GM19043 (cell line): ENCODE results near the gene ITGB2.

ENCODE experiments used
- ATAC-seq: cut with Tn5 transposase; IDR thresholded peaks from one replicate; pipeline ENCODE4 v1.9.1; 2021; ENCODE audit warnings: low read depth; ENCODE audit not compliant: unreplicated experiment

ITGB2 gene

GRCh38 chr21:44850905-44851657 is 69.6 kb downstream of the ITGB2 start:
- no peak for ATAC-seq

- ATAC-seq, result no peak
Observed at GRCh38 chr21:44850208-44850800, 70.4 kb downstream of the ITGB2 start.

GRCh38 chr21:44849616-44850130 is 71.0 kb downstream of the ITGB2 start:
- no peak for ATAC-seq

DNA sequence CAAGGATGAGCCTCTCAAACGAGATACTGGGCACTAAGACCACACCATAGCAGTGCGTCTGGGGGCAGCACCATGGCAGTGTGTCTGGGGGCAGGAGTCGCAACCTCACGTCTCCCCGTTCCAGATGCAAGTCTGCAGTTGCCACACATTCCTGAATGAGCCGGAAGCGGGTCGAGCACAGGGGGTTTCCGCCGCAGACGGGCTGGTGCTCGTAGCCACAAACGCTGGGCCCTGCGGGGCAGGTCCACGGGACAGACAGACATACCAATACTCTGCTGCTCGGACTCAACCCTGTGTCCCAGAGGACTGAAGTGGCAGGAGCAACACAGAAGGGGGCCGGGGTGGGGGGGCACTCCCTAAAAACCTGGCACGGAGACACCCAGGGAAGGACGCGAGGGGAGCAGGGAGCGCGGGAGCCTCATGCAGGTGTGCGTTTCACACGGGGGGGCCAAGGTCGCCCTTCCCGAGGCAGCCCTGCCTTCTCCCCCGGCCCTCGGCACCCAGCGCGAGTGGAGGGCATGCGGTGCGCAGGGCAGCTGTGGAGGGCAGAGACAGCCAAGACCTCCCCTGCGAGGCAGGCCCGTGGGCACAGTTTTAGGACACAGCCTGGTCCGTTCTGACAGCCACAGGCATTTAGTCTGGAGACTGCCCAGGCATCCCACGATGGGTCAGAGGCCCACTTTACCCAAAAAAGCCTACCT is 71.7 kb downstream of the ITGB2 start:
- ATAC-seq, result no peak

DNA sequence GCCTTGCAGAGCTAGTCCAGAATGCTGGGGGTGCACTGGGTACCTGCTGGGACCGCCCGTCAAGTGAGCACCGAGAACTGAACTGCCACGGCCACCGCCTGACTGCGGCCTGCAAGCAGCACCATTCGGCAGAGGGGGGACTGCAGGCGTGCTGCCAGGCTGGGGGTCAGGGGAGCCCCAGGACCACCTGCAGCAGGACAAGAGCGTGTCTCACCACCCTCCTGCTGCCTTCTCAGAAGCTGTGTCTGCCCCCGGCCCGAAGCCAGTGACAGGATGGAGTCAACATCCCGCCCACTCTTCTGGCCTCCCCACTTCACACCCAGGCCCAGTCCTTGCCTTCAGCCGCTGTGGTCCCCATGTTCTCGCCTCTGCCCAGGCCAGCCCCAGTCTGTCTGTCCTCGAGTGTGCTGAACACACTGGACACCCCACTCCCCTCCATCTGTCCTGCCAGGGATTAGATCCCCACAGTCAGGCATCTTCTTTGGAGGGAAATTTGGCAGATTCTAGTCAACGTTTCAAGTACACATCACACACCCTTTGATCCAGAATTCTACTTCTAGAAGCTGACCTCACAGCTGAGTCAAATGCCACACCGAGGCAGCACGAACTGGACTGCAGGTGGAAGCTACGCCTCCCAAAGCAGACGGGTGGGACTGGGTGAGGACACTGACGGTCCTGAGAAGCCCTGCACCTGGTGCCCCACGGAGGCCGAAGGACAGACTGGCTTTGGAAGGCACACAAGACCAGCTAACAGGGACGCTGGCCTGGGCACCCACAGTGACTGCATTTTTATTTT is 73.2 kb downstream of the ITGB2 start:
- no peak for ATAC-seq

GRCh38 chr21:44846485-44847260 is 74.0 kb downstream of the ITGB2 start:
- ATAC-seq, result no peak

- ATAC-seq, result no peak
Observed at GRCh38 chr21:44846224-44846484, 74.5 kb downstream of the ITGB2 start.

DNA sequence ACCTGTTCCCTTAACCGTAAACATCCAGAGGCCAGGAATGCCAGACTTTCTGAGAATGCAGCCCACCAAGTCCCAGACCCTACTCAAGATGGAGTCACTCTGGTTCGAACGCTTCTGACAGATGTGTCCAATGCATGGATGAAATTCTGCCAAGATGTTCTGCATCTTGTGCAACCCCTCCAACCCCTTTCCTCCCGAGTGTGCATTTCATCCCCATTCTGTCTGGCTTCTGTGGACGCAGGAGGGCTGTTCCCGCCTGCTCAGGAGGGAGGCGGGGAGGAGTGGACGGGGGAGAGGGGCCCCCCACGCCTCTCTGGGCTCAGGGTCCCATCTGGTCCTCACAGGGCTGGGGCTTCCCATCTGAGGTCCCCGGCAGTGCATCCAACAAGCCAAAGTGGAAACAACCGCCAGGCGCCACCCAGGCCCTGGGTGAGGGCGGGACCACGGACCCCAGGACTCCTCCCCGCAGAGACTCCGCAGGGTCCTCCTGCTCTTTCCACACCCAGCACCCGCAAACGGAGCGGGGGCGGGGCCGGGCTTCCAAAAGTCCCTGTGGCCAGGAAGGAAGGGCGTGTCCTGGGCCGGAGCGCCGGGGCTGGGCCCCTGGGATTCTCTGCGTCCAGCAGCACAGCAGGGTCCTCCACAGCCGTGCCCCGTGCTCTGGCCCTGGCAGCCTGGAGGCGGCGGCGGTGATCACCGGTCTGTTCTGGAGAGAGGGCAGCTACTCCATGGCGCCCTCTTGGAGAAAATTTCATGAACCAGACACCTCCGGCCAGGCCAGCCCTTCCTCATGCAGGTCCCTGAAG is 75.1 kb downstream of the ITGB2 start:
- peak; percentile 63 for ATAC-seq

DNA sequence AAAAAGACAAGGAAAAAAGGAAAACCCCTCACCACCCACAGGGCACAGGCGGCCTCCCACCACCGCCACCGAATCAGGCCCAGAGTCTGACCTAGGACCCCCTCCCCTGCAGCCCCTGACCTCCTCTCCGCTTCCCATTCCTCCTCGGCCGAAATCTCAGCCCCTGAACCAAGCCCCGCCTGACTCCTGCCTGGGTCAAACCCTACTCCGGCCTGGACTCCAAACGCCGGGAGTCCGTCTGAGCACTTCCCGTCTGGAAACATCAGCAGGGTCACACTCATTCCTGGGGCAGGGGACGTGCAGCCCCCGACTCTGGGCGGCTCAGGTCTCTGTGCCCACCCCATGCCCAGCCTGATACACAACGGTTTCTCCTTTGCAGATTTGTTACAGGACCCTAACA is 76.4 kb downstream of the ITGB2 start:
- no peak for ATAC-seq

DNA sequence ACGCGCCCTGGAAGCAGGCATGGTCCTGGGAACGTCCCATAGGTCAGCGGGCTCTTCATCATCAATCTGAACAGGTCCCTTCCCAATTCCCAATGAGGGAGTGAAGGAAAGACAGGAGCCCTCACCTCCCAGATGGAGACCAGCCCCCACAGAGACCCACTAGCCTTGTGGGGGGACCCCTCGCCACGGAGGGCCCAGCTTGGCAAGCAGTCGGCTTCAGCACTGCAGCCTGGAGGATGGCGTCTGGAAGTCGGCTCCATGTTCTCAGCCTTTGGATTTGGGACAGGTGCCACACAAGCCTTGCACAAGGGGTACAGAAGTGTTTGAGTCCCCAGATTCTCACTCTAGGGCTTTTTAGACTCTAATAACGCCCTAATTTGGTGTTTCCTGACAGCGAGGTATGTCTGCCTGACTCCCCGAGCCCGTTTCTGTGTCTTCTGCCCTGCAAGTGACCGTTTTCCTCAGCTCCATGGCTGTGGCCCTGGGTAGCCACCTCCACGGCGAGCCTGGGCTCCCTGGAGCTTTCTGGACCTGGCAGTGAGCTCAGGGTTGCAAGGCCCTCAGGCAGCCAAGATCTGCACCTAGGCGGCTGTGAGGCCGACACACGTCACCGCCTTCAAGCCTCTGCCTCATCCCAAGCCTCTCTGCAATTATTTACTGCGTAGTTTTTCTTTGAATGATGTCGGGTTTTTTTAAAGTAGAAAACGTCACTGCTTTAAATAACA is 77.8 kb downstream of the ITGB2 start:
- ATAC-seq, result no peak

- no peak for ATAC-seq
Observed at GRCh38 chr21:44842087-44842486, 78.6 kb downstream of the ITGB2 start.

DNA sequence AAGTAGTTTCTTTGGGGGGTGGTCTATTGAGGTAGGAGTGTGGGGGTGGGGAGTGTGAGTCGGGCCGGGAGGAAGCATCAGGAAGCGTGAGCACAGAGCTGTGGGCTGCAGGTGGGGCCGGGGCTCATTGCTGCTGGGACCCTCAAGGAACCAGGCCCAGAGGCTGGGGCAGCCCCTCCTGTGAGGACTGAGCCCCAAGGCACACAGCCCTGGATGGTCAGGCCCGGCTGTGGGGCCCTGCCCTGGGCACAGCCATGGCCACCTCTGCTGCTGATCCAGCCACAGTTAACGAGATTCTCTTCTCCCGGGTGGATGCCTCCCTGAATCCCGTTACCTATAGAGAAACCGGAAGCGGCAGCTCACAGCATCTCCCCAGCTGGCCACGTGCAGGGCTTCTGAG is 79.9 kb downstream of the ITGB2 start:
- no peak for ATAC-seq

- no peak for ATAC-seq
Observed at GRCh38 chr21:44838951-44839350, 81.7 kb downstream of the ITGB2 start.

DNA sequence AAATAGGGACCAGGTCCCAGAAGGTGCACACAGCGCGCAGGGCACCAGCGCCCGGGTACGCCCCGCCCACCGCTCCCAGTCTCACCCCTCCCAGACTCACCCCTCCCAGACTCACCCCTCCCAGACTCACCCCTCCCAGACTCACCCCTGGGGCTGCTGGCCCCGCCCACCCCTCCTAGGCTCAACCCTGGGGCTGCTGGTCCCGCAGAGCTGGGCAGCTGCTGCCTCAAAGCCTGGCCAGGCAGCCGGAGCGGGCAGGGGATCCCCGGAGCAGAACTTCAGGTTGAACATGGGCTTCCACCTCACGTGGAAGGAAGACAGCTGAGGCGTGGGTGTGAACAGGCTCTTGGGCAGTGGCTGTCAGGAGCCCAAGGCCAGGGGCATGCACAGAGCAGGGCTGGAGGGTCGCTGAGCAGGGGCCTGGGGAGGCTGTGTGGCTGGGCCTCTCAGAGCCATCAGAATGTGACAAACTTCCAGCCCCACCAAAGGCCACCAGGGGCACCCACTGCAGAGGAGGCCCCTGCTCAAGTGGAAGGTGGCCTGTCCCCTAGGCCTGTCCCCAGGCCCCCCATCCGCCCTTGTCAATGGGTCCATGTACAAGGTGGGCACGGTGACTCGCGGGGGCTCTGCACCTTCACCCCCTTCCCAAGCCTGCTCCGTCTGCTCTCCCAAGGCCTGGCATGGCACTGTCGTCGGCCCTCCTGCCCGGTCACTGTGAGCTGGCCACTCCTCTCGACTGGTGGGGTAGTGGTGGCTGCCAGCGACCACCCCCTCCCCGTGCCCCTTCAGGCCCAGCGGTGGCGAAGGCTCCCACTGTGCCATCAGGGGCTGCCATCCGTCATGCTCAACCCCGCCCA is 82.4 kb downstream of the ITGB2 start:
- ATAC-seq, result no peak

DNA sequence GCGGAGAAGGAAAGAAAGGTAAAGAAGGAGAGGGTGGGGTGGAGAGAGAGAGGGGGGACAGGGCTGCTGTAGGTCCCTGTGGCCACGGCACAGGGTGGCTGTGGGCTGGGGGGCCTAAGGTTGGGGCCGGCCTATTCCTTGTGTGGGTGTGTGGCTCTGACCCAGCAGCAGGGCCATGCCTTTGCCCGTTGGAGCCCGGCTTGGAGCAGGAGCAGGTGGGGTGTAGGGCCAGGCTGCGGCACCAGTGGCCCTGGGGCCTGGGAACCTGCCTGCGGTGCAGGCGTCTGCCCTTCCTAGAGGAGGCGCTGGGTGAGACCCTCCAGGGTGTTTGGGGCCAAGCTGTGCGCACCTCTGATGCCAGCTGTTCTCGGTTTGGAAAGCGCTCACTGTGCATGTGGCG is 83.2 kb downstream of the ITGB2 start:
- no peak for ATAC-seq

DNA sequence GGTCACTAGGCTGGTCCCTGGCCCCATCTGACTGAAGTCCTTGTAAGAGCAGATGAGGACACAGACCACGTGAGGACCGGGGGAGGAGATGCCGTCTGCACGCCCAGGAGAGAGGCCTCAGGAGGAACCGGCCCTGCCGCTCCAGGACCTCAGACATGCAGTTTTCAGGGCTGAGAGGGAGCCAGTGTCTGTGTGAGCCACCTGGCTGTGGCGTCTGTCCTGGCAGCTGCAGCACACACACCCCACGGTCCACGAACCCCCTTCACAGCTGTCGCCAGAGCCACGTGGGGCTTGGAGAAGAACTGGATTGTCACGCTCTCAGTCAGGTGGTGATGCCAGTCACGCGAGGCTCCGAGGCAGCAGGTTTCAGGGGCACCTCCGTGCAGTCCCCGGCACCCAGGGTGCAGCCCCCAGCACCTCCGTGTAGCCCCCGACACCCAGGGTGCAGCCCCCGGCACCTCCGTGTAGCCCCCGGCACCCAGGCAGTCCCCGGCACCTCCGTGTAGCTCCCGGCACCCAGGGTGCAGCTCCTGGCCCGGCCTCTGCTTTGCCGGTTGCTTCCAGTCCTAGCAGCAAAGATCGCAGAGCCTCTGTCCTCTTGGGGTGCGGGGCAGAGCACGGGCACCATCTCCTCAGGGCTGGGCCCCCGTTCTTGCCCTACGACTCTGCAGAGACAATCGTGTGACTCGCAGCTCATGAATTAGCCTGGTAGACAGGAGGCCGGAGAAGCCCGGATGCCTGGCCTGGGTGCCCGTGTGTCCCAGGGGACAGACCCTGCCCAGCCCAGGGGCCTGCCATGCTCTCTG is 83.8 kb downstream of the ITGB2 start:
- no peak for ATAC-seq

DNA sequence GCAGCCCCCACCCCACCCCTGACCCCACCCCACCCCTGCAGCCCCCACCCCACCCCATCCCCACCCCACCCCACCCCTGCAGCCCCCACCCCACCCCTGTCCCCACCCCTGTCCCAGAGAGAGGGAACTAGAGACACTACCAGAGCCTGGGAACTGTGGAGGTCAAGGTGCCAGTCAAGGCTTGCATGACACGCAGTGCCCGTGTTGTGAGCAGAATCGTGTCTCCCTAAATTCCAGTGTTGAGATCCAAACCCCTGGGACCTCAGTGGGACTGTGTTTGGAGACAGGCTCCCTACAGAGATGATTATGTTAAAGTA is 84.4 kb downstream of the ITGB2 start:
- no peak for ATAC-seq
